ENCODE results near the gene BRD3. TPM values are rescaled to one million over a fixed set of nuclear protein-coding genes. Genes with fewer than 3 reads are reported as not detected.
A peak's percentile ranks its signal among the peaks of the same experiment; 100 is the strongest.

Gene BRD3
- total RNA-seq, 1 experiment from 2014 or later: 2.5 TPM

GRCh38 chr9:134066913-134067851 lies 644 bp downstream of the BRD3 start:
- no peak for DNase-seq (ENCODE audit: low spot score)

- DNase-seq (ENCODE audit: low spot score): no peak
These were observed 1.3 kb downstream of the BRD3 start for GRCh38 chr9:134066526-134066912.

GRCh38 chr9:134065612-134066419 lies 2.0 kb downstream of the BRD3 start:
- no peak for DNase-seq (ENCODE audit: low spot score)

- no peak for DNase-seq (ENCODE audit: low spot score)
These were observed 3.1 kb downstream of the BRD3 start for GRCh38 chr9:134064711-134065110.

- no peak for DNase-seq (ENCODE audit: low spot score)
These were observed 4.0 kb downstream of the BRD3 start for GRCh38 chr9:134063571-134064450.

- DNase-seq (ENCODE audit: low spot score): no peak
These were observed 4.7 kb downstream of the BRD3 start for GRCh38 chr9:134063088-134063570.

- DNase-seq (ENCODE audit: low spot score): no peak
These were observed 5.3 kb downstream of the BRD3 start for GRCh38 chr9:134062461-134063087.

GRCh38 chr9:134061688-134062371 lies 6.0 kb downstream of the BRD3 start:
- DNase-seq (ENCODE audit: low spot score): no peak

DNA sequence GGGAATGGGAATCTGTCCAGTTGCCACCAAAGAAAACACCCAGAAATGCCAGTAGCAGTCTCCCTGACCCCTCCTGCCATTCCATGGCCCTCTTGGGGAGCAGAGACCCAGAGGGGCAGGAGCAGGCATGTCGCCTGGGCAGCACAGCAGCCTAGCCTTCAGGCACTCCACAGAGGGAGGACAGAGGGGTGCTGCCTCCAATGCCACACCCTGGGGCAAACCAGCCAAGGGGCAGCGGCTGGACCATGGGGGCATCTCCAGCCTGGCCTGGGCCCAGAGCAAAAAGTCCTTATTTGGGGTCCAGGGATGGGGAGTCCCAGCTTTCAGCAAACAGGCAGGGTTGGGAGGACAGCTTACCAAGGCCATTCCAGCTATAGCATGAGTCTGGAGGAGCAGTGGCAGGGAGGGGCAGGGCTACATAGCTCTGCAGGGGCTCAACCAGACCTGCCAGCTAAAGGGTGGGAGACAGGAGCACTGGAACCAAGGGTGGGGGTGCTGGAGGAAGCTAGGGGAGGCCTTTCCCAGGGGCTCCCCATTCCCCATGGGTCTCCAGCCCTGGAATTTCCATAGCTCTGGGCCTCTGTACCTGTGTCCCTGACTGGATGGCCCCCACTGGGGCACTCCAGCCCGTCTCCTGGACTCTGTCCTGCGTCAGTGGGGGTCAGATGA lies 6.7 kb downstream of the BRD3 start:
- no peak for DNase-seq (ENCODE audit: low spot score)

- DNase-seq (ENCODE audit: low spot score): no peak
These were observed 7.3 kb downstream of the BRD3 start for GRCh38 chr9:134060546-134060945.

- no peak for DNase-seq (ENCODE audit: low spot score)
These were observed 8.0 kb downstream of the BRD3 start for GRCh38 chr9:134059661-134060395.

DNA sequence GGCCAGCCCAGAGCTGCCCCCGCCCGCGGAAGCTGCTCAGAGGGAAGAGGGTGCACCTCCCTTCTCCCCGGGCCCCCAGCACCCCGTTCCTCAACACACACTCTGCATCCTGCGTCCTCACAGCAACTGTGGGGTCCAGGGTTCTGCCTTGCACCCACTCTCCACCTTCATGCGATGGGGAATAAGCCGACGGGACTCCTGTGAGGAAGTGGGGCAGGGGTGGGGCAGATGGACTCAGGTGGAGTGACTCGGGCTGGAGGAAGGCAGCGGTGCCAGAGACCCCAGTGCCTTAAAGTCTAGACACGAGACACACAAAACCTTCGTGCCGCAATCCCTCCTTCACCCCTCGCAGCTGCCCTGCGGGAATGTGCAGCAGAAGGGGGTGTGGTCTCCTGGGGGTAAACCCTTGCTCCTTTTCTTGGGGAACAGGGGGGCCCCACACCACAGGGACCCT lies 8.6 kb downstream of the BRD3 start:
- DNase-seq (ENCODE audit: low spot score): no peak

DNA sequence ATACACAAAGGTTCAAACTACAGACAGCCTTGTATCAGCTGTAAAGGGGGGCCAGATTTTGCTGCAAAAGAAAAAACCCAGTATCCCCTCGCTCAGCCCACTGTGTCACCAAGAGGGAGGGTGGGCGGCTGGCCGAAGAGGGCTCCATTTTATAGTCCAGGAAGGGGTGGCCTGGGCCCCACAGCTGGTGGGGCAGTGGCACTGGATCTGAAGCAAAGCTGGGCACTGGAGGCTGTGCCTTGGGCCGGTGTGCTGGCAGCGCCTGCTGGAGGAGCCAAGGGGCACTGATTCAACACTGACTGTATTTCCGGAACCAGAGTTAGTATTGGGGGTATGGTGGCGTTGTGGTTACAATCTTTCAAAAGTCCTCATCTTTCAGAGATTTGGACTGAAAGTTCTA lies 9.1 kb downstream of the BRD3 start:
- DNase-seq (ENCODE audit: low spot score): no peak

DNA sequence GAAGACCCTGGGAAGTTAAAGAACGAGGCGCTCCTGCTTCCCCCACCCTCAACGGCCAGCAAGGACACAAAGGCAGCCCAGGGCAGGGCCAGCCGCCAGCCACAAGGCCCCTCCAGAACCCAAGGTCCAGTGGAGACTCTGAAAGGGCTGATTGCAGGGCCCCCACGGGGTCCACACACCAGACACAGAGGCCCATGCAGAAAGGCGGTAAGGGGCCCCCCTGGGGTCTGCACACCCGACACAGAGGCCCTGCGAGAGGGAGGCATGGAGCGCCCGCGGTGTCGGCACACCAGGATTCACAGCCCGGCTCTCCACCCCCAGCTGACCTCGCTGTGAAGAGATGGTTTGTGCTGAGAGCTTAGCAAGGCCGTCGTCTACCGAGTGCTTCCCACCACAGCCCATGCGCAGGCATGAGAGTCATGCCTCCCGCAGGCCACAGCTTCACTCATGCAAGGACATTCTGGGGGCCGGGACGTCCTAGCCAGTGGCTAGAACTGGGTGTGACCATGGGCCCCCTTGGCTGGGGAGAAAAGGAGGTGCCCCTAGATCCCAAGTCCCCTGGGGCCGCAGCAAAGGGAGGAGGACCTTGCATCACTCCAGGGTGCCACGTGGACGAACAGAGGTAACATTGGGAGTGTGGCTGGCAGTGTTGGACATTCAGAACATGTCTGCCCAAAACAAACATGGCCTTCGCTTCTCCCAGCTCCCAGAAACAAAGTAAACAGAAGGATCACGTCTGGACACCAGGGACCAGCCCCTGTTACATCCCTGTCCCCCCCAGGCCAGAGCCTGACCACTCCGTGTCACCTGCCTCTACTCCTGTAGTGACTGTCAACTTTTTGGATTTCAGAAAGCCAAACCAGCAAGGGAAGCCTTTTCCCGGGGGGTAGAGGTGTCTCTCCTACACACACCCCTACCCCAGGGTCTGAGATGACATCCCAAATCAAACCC lies 9.8 kb downstream of the BRD3 start:
- DNase-seq (ENCODE audit: low spot score): no peak

- no peak for DNase-seq (ENCODE audit: low spot score)
These were observed 10.5 kb downstream of the BRD3 start for GRCh38 chr9:134057307-134057657.

DNA sequence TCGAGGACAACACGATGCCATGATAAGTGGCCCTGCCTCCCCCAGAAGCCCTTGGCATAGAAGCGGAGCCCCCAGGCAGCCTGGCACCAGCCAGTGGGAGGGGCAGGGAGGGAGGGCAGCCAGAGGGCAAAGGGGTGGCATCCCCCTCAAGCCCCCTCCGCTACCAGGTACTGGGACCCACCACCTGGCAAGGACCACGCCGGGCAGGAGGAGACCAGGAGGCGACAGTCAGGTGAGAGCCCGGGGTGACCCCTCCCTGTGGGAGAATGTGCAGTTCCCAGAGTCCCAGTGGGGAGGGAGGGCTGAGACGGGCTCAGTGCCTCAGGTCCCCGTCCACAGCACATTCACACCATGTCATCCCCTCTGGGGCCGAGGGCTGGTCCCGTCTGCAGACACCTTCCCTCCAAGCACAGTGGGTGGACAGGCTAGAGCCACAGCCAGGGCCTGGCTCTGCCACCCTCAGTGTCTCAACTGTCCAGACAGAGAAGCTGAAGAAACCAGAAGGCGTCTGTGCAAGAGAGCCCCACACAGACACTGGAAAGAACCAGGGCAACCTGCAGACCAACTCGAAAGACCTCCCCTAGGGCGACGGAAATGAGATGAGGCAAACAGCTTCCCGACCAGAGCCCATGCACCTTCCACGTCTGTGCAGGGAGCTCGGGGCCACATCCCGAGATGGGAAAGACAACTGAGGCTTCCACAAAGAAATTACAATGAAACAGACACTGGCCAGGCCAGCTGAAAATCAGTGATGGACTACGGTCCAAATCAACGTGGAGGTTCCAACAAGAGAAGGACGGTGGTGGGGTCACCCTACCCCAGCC lies 11.1 kb downstream of the BRD3 start:
- DNase-seq (ENCODE audit: low spot score): no peak

DNA sequence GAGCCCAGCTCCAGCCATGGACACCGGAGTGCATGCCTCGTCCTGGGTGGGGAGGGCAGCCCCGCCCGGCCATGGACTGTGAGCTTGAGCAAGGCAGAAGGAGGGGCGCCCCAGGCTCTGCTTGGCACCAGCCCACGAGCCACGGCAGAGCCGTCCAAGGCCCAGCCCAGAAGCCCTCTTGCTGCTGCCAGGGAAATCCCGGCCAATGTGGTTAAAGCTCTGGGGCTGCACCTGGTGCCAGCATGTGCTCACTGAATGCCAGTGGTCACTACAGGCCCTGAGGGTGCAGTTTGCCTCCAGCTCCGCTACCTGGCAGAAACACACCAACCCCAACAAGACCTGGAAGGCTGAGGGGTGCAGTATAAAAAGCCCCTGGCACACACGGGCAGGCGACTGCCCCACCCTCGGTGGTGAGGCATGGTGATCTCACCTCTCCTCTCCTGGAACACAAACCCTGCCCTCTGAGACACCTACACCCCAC lies 11.8 kb downstream of the BRD3 start:
- peak; percentile 77 for DNase-seq (ENCODE audit: low spot score)
